ENCODE measurements around the gene ATG2B. TPM values are rescaled to one million over a fixed set of nuclear protein-coding genes. Genes with fewer than 3 reads are reported as not detected.
A peak's percentile ranks its signal among the peaks of the same experiment; 100 is the strongest.

Gene ATG2B
- total and polyA plus RNA-seq, 3 experiments from 2014 or later, result 2.6 to 19.8 (median 17.4) TPM

DNA sequence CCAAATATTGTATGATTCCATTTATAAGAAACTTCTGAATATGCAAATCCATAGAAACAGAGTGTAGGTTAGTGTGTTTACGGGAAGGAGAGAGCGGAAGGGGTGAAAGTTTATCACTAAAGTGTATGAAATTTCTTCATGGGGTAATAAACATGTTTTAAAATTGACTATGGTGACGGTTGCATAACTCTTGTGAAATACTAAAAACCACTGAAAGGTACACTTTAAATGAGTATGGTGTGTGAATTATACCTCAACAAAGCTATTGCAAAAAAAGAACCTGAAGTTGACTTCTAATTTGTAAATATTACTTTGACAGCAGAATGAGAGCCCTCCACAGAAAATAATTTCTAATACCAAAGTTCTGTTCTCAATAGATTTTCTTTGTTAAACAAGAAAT lies 47.1 kb downstream of the ATG2B start:
- Mint-ChIP-seq H3K9me3 (no peaks in the 10 kb centered on the region), H3K4me3 (no peak overlapping the region), H3K4me1 (no peaks in the 10 kb centered on the region), H3K27ac (no peak overlapping the region), H3K27me3 (peaks cover 0 to 1% of the 10 kb centered on the region in 2 donors), H3K36me3 (peaks cover 23 to 80% (median 24%) of the 10 kb centered on the region in 3 donors)
- Histone ChIP-seq H3K9me3 (ENCODE audit: low read length) (no peaks in the 10 kb centered on the region), H3K27me3 (ENCODE audit: insufficient read depth, low read length, poor library complexity, severe bottlenecking) (no peaks in the 10 kb centered on the region), H3K27ac (ENCODE audit: low read depth, low read length) (no peak overlapping the region), H3K4me3 (ENCODE audit: low read length) (no peak overlapping the region), H3K36me3 (ENCODE audit: insufficient read depth, low read length) (peaks cover 18% of the 10 kb centered on the region), H3K4me1 (ENCODE audit: insufficient read depth, low read length) (no peaks in the 10 kb centered on the region)
- CTCF ChIA-PET, result no interaction called here
- POLR2A ChIA-PET, result no interaction called here
- DNase-seq, result no peak

- peaks cover 32% of the 10 kb centered on the region for H3K36me3 ChIP-seq (ENCODE audit: insufficient read depth, low read length)
- no peak for DNase-seq
- H3K27me3 ChIP-seq (ENCODE audit: insufficient read depth, low read length, poor library complexity, severe bottlenecking), result no peaks in the 10 kb centered on the region
- Mint-ChIP-seq H3K9me3 (no peaks in the 10 kb centered on the region), H3K4me1 (no peaks in the 10 kb centered on the region), H3K27me3 (no peaks in the 10 kb centered on the region), H3K4me3 (no peak overlapping the region), H3K36me3 (peaks cover 22 to 85% (median 33%) of the 10 kb centered on the region in 3 donors), H3K27ac (no peak overlapping the region)
- POLR2A ChIA-PET, result no interaction called here
- no peak overlapping the region for H3K27ac ChIP-seq (ENCODE audit: low read depth, low read length)
- no peaks in the 10 kb centered on the region for H3K9me3 ChIP-seq (ENCODE audit: low read length)
- H3K4me1 ChIP-seq (ENCODE audit: insufficient read depth, low read length), result no peaks in the 10 kb centered on the region
- H3K4me3 ChIP-seq (ENCODE audit: low read length), result no peak overlapping the region
- CTCF ChIA-PET, result interaction anchor here (1.1 kb wide), 1 partner anchor 70 kb away, joined by 3 read pairs; no protein-coding TSS in a partner anchor
These were observed 52.2 kb downstream of the ATG2B start for GRCh38 chr14:96310906-96311305.

DNA sequence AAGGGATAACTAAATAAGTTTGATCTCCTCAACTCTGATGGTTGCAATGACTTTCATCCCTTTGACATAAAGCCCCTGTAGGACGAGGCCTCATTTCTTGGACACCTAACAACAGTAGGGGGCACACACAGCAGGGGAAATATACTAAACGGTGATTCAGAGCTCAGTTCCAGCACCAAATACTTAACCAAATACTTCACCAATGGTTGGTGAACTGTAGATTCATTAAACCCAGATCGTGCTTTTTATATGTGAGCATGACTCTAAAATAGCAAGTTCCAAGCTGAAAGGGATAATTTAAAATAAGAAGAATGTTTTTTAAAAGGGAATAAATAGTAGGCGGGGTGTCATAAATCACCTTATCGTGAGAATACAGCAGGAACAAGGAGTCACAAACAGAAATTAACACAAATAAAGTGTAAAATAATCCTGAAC lies 53.2 kb downstream of the ATG2B start:
- ChIA-PET CTCF (interaction anchor here (1.1 kb wide), 1 partner anchor 71 kb away, joined by 3 read pairs; no protein-coding TSS in a partner anchor), POLR2A (no interaction called here)
- no peak overlapping the region for H3K4me3 ChIP-seq (ENCODE audit: low read length)
- H3K4me1 ChIP-seq (ENCODE audit: insufficient read depth, low read length), result no peaks in the 10 kb centered on the region
- Mint-ChIP-seq H3K27me3 (no peaks in the 10 kb centered on the region), H3K4me3 (no peak overlapping the region), H3K4me1 (no peaks in the 10 kb centered on the region), H3K36me3 (peaks cover 14 to 83% (median 28%) of the 10 kb centered on the region in 3 donors), H3K27ac (no peak overlapping the region), H3K9me3 (no peaks in the 10 kb centered on the region)
- H3K36me3 ChIP-seq (ENCODE audit: insufficient read depth, low read length), result peaks cover 33% of the 10 kb centered on the region
- no peaks in the 10 kb centered on the region for H3K9me3 ChIP-seq (ENCODE audit: low read length)
- H3K27ac ChIP-seq (ENCODE audit: low read depth, low read length), result no peak overlapping the region
- no peaks in the 10 kb centered on the region for H3K27me3 ChIP-seq (ENCODE audit: insufficient read depth, low read length, poor library complexity, severe bottlenecking)
- DNase-seq, result no peak

- H3K36me3 Mint-ChIP-seq, result peaks cover 14 to 83% (median 30%) of the 10 kb centered on the region in 3 donors
- ChIA-PET POLR2A (no interaction called here), CTCF (no interaction called here)
- H3K27ac Mint-ChIP-seq, result no peak overlapping the region
- Histone ChIP-seq H3K4me1 (ENCODE audit: insufficient read depth, low read length) (no peaks in the 10 kb centered on the region), H3K27me3 (ENCODE audit: insufficient read depth, low read length, poor library complexity, severe bottlenecking) (no peaks in the 10 kb centered on the region), H3K36me3 (ENCODE audit: insufficient read depth, low read length) (peaks cover 39% of the 10 kb centered on the region), H3K9me3 (ENCODE audit: low read length) (no peaks in the 10 kb centered on the region), H3K27ac (ENCODE audit: low read depth, low read length) (no peak overlapping the region), H3K4me3 (ENCODE audit: low read length) (no peak overlapping the region)
- no peak for DNase-seq
- H3K4me3 Mint-ChIP-seq, result no peak overlapping the region
- no peaks in the 10 kb centered on the region for H3K27me3 Mint-ChIP-seq
- no peaks in the 10 kb centered on the region for H3K4me1 Mint-ChIP-seq
- no peaks in the 10 kb centered on the region for H3K9me3 Mint-ChIP-seq
These were observed 53.8 kb downstream of the ATG2B start for GRCh38 chr14:96309133-96309895.

DNA sequence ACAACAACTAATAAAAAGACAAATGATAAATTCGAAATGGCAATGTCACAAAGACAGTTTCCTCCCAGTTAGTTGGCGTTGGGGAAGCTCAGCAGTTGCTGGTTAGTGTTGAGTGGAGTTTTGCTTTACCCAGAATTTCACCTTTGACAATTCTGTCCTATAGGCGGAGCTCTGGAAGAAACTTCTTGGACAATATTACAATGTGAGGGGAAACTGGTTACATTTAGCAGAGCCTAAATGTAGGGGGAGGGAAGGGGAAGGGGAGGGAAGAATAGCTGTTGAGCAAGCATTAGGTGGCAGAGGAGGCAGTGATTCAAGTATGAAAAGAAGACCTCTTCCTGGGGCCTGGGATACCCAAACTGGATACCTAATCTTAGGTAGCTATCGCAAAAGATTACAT lies 55.7 kb downstream of the ATG2B start:
- ChIA-PET POLR2A (no interaction called here), CTCF (interaction anchor here (1.0 kb wide), 3 partner anchors 9 to 116 kb away, joined by 3 to 4 read pairs (median 3); no protein-coding TSS in a partner anchor)
- Histone ChIP-seq H3K27me3 (ENCODE audit: insufficient read depth, low read length, poor library complexity, severe bottlenecking) (no peaks in the 10 kb centered on the region), H3K9me3 (ENCODE audit: low read length) (no peaks in the 10 kb centered on the region), H3K36me3 (ENCODE audit: insufficient read depth, low read length) (peaks cover 47% of the 10 kb centered on the region), H3K27ac (ENCODE audit: low read depth, low read length) (no peak overlapping the region), H3K4me3 (ENCODE audit: low read length) (no peak overlapping the region), H3K4me1 (ENCODE audit: insufficient read depth, low read length) (no peaks in the 10 kb centered on the region)
- H3K36me3 Mint-ChIP-seq, result peaks cover 9 to 85% (median 32%) of the 10 kb centered on the region in 3 donors
- no peaks in the 10 kb centered on the region for H3K9me3 Mint-ChIP-seq
- DNase-seq, result no peak
- H3K27me3 Mint-ChIP-seq, result no peaks in the 10 kb centered on the region
- H3K27ac Mint-ChIP-seq, result no peak overlapping the region
- H3K4me3 Mint-ChIP-seq, result no peak overlapping the region
- H3K4me1 Mint-ChIP-seq, result no peaks in the 10 kb centered on the region

DNA sequence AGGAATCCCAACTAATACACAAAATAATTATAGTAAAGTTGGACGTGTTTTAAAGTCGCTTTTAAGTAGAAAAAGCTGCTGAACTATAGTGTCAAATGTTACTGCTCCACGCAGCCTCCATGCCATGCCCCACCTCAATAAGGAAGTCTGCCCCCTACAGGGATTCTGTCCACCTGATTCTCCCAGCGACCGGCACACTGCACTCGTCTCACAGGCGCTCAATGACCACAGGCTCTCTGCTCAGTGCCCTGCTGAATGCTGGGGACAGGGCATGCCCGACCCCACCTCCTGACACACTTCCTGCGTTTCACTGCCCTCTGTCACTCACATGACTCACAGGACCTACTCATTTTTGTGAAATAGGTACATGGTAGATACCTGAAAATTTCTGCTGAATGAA lies 58.2 kb downstream of the ATG2B start:
- Mint-ChIP-seq H3K4me3 (no peak overlapping the region), H3K9me3 (no peaks in the 10 kb centered on the region), H3K36me3 (peaks cover 9 to 85% (median 32%) of the 10 kb centered on the region in 3 donors), H3K4me1 (no peaks in the 10 kb centered on the region), H3K27me3 (no peaks in the 10 kb centered on the region), H3K27ac (no peak overlapping the region)
- no peaks in the 10 kb centered on the region for H3K27me3 ChIP-seq (ENCODE audit: insufficient read depth, low read length, poor library complexity, severe bottlenecking)
- POLR2A ChIA-PET, result no interaction called here
- CTCF ChIA-PET, result no interaction called here
- H3K27ac ChIP-seq (ENCODE audit: low read depth, low read length), result no peak overlapping the region
- H3K4me3 ChIP-seq (ENCODE audit: low read length), result no peak overlapping the region
- H3K36me3 ChIP-seq (ENCODE audit: insufficient read depth, low read length), result peaks cover 37% of the 10 kb centered on the region
- H3K4me1 ChIP-seq (ENCODE audit: insufficient read depth, low read length), result no peaks in the 10 kb centered on the region
- no peaks in the 10 kb centered on the region for H3K9me3 ChIP-seq (ENCODE audit: low read length)
- DNase-seq, result no peak

- CTCF ChIA-PET, result no interaction called here
- Mint-ChIP-seq H3K27me3 (no peaks in the 10 kb centered on the region), H3K27ac (no peak overlapping the region), H3K9me3 (no peaks in the 10 kb centered on the region), H3K4me3 (no peak overlapping the region), H3K4me1 (no peaks in the 10 kb centered on the region), H3K36me3 (peaks cover 9 to 84% (median 31%) of the 10 kb centered on the region in 3 donors)
- Histone ChIP-seq H3K4me1 (ENCODE audit: insufficient read depth, low read length) (no peaks in the 10 kb centered on the region), H3K36me3 (ENCODE audit: insufficient read depth, low read length) (peaks cover 28% of the 10 kb centered on the region), H3K27ac (ENCODE audit: low read depth, low read length) (no peak overlapping the region), H3K9me3 (ENCODE audit: low read length) (no peaks in the 10 kb centered on the region), H3K4me3 (ENCODE audit: low read length) (no peak overlapping the region), H3K27me3 (ENCODE audit: insufficient read depth, low read length, poor library complexity, severe bottlenecking) (no peaks in the 10 kb centered on the region)
- POLR2A ChIA-PET, result no interaction called here
- DNase-seq, result no peak
These were observed 59.2 kb downstream of the ATG2B start for GRCh38 chr14:96303981-96304380.

DNA sequence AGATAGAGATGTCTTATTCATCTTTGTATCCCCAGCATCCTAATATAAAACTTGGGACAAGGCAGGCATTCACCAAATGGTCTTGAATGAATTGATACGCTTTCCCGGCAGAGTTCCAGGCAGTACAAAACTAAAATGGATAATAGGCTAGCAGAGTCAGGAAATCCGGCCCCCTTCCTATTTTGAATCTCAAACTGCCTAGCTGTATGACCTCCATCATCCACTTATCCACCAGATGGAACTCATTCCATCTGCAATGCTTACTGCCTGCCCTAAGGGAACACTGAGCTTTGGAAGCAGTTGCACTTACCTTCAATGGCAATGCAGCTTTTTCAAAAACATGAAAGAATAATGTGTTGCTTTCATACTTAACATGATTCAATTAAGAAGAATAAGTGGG lies 63.7 kb downstream of the ATG2B start:
- ChIA-PET CTCF (no interaction called here), POLR2A (no interaction called here)
- H3K36me3 ChIP-seq (ENCODE audit: insufficient read depth, low read length), result peaks cover 9% of the 10 kb centered on the region
- H3K27me3 ChIP-seq (ENCODE audit: insufficient read depth, low read length, poor library complexity, severe bottlenecking), result no peaks in the 10 kb centered on the region
- H3K27ac ChIP-seq (ENCODE audit: low read depth, low read length), result no peak overlapping the region
- Mint-ChIP-seq H3K36me3 (peaks cover 2 to 62% (median 21%) of the 10 kb centered on the region in 3 donors), H3K27me3 (peaks cover 0 to 2% of the 10 kb centered on the region in 2 donors), H3K27ac (peak overlapping the region in 2 of 8 donors; percentile 10 to 57), H3K9me3 (no peaks in the 10 kb centered on the region), H3K4me3 (no peak overlapping the region), H3K4me1 (no peaks in the 10 kb centered on the region)
- no peak for DNase-seq
- H3K4me1 ChIP-seq (ENCODE audit: insufficient read depth, low read length), result no peaks in the 10 kb centered on the region
- no peaks in the 10 kb centered on the region for H3K9me3 ChIP-seq (ENCODE audit: low read length)
- no peak overlapping the region for H3K4me3 ChIP-seq (ENCODE audit: low read length)

Measured in CD8-positive, alpha-beta memory T cell (primary cell).